ENCODE data around the gene LGR4.

DNA sequence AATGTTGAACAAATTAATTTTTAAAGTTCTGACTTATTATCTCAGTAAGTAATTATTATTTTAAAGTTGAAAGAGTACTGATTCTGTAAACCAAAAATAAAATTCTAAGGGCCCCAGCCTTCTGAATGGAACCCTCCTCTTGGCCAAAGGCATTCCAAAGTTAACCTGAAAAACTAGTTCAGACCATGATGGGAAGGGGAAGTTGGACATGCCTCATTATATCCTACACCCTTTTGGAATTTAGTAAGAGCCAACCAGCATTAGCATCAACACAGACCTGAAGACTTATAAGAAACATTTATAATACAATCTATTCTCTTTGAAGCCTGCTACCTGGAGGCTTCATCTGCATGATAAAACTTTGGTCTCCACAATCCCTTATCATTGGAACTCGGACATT lies 18.9 kb downstream of the LGR4 start:
- TF ChIP-seq, protein P1, sequence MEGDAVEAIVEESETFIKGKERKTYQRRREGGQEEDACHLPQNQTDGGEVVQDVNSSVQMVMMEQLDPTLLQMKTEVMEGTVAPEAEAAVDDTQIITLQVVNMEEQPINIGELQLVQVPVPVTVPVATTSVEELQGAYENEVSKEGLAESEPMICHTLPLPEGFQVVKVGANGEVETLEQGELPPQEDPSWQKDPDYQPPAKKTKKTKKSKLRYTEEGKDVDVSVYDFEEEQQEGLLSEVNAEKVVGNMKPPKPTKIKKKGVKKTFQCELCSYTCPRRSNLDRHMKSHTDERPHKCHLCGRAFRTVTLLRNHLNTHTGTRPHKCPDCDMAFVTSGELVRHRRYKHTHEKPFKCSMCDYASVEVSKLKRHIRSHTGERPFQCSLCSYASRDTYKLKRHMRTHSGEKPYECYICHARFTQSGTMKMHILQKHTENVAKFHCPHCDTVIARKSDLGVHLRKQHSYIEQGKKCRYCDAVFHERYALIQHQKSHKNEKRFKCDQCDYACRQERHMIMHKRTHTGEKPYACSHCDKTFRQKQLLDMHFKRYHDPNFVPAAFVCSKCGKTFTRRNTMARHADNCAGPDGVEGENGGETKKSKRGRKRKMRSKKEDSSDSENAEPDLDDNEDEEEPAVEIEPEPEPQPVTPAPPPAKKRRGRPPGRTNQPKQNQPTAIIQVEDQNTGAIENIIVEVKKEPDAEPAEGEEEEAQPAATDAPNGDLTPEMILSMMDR (IDR thresholded peaks at IDR 0.05): no peak
- TF ChIP-seq POLR2A (IDR thresholded peaks at IDR 0.05): no peak
- TF ChIP-seq POLR2AphosphoS5 (IDR thresholded peaks at IDR 0.05): no peak
- no peak for TF ChIP-seq EP300 (IDR thresholded peaks at IDR 0.05)
